GM23338 (cell line): ENCODE data around the gene COPZ2. TPM values are rescaled to one million over a fixed set of nuclear protein-coding genes. Genes with fewer than 3 reads are reported as not detected.

Experiments
- ATAC-seq: fragments of 200-7000 bp; cut with Tn5 transposase; 3 replicates; pipeline ENCODE4 v1.9.1; 2020
- DNase-seq: peaks from one replicate; pipeline ENCODE4 v3.0.0-alpha.2; 2015; ENCODE audit warnings: low spot score
- H2AFZ ChIP-seq: fragments of 200-600 bp; sonication (generic); 2 replicates; pipeline ENCODE4 v1.8.0; 2016; ENCODE audit warnings: antibody characterized with exemption, mild to moderate bottlenecking, moderate library complexity
- H3F3A ChIP-seq: fragments of 200-600 bp; sonication (generic); replicated peaks from 2 replicates; pipeline ENCODE4 v1.8.0; 2017; ENCODE audit warnings: antibody characterized with exemption, mixed run types, low read depth
- H3K27ac ChIP-seq: fragments of 200-600 bp; sonication (generic); 2 replicates; pipeline ENCODE4 v1.6.1; 2016; ENCODE audit warnings: low read depth
- H3K27me3 ChIP-seq: fragments of 200-600 bp; sonication (generic); 2 replicates; pipeline ENCODE4 v1.8.0; 2016; ENCODE audit warnings: mild to moderate bottlenecking, mixed run types, moderate library complexity; ENCODE audit not compliant: insufficient read depth
- H3K36me3 ChIP-seq: fragments of 200-600 bp; sonication (generic); 2 replicates; pipeline ENCODE4 v1.8.0; 2016; ENCODE audit warnings: mild to moderate bottlenecking; ENCODE audit not compliant: insufficient read depth
- H3K4me1 ChIP-seq: fragments of 200-600 bp; sonication (generic); 2 replicates; pipeline ENCODE4 v1.8.0; 2016; ENCODE audit warnings: mild to moderate bottlenecking, moderate library complexity; ENCODE audit not compliant: insufficient read depth
- H3K4me2 ChIP-seq: fragments of 200-600 bp; sonication (generic); 2 replicates; pipeline ENCODE4 v1.7.1; 2017; ENCODE audit warnings: mixed run types
- H3K4me3 ChIP-seq: fragments of 200-600 bp; sonication (generic); 2 replicates; pipeline ENCODE4 v1.6.1; 2016; ENCODE audit warnings: mixed run types
- H3K79me2 ChIP-seq: fragments of 200-600 bp; sonication (generic); replicated peaks from 2 replicates; pipeline ENCODE4 v1.8.0; 2017; ENCODE audit warnings: mild to moderate bottlenecking; ENCODE audit not compliant: insufficient read depth
- H3K9me2 ChIP-seq: fragments of 200-600 bp; sonication (generic); 2 replicates; pipeline ENCODE4 v1.8.0; 2017; ENCODE audit not compliant: insufficient read depth
- H4K20me1 ChIP-seq: fragments of 200-600 bp; sonication (generic); replicated peaks from 2 replicates; pipeline ENCODE4 v1.8.0; 2017; ENCODE audit warnings: mild to moderate bottlenecking; ENCODE audit not compliant: insufficient read depth
- H3K27ac Mint-ChIP-seq: 2 replicates; pipeline ENCODE4 v1.8.0; 2020; ENCODE audit warnings: inconsistent platforms, mild to moderate bottlenecking, moderate library complexity, mixed read lengths
- H3K27me3 Mint-ChIP-seq: 3 replicates; pipeline ENCODE4 v1.8.0; 2022; ENCODE audit warnings: low read depth, mild to moderate bottlenecking, moderate library complexity, mixed read lengths, inconsistent platforms; ENCODE audit not compliant: insufficient read depth, poor library complexity
- H3K36me3 Mint-ChIP-seq: 3 replicates; pipeline ENCODE4 v1.8.0; 2021; ENCODE audit warnings: low read depth, mild to moderate bottlenecking, inconsistent platforms, moderate library complexity, mixed read lengths
- H3K4me1 Mint-ChIP-seq: 3 replicates; pipeline ENCODE4 v1.8.0; 2020; ENCODE audit warnings: mild to moderate bottlenecking, inconsistent platforms, mixed read lengths
- H3K4me3 Mint-ChIP-seq: 3 replicates; pipeline ENCODE4 v1.8.0; 2021; ENCODE audit warnings: moderate library complexity, mild to moderate bottlenecking, inconsistent platforms, mixed read lengths
- H3K9me3 Mint-ChIP-seq: 3 replicates; pipeline ENCODE4 v1.8.0; 2020; ENCODE audit warnings: moderate library complexity, mild to moderate bottlenecking, inconsistent platforms, mixed read lengths
- EZH2 ChIP-seq: fragments of 200-600 bp; sonication (generic); IDR thresholded peaks from one replicate; pipeline ENCODE4 v1.8.0; 2017; ENCODE audit warnings: antibody characterized with exemption, mild to moderate bottlenecking, low read depth; ENCODE audit not compliant: unreplicated experiment
- EZH2phosphoT487 ChIP-seq: fragments of 200-600 bp; sonication (generic); IDR thresholded peaks from one replicate; pipeline ENCODE4 v1.8.1; 2018; ENCODE audit warnings: antibody characterized with exemption; ENCODE audit not compliant: unreplicated experiment
- polyA plus RNA-seq: library from polyadenylated mRNA; unstranded; fragments of >200 nt; fragmentation: Nextera tagmentation; extraction: Ambion mirVana; gene quantifications from 2 replicates; pipeline ENCODE4 v1.2.1, GENCODE V29; 2016
- total RNA-seq: library from RNA; depleted of rRNA; stranded (reverse); fragments of >200 nt; shearing (Covaris generic); gene quantifications from 2 replicates; pipeline ENCODE4 v1.2.3, GENCODE V29; 2014
- TF ChIP-seq, protein P1 (sequence below): fragments of 250-450 bp; sonication (Bioruptor Pico); IDR thresholded peaks from 2 replicates; pipeline ENCODE4 v1.5.0; 2020; ENCODE audit warnings: mild to moderate bottlenecking, moderate library complexity

COPZ2 gene
- total and polyA plus RNA-seq, 2 experiments from 2014 or later, result not detected

DNA sequence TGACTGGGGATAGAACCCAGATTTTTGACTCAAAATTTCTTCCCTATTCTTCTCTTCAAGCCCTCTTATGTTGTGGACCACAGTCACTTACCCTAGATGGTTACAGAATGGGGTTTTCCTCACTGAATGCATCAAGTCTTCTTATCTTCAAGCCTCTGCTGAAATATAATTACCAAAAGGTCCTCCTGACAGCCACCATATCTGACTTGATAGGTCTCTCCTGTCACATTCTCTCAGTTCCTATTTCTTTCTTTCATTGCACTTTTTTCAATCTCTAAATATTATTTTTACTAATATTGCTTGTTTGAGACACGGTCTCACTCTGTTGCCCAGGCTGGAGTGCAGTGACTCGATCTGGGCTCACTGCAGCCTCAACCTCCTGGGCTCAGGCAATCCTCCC, 1.1 kb upstream of the COPZ2 start:
- peak overlapping the region; percentile 40; the same call in 1 of the 3 replicates for H3K4me3 Mint-ChIP-seq
- H3K27me3 ChIP-seq, result peaks cover 36% of the 10 kb centered on the region
- no peak overlapping the region for H3K27ac ChIP-seq
- H3K4me3 ChIP-seq, result no peak overlapping the region
- peaks cover 12% of the 10 kb centered on the region; the same call in 1 of the 2 replicates for H3F3A ChIP-seq
- H3K36me3 Mint-ChIP-seq, result no peaks in the 10 kb centered on the region; the same call in 2 of the 3 replicates
- no peak for DNase-seq
- no peak overlapping the region for H3K27ac Mint-ChIP-seq
- no peaks in the 10 kb centered on the region for H3K9me3 Mint-ChIP-seq
- peaks cover 28% of the 10 kb centered on the region for H3K27me3 Mint-ChIP-seq
- H3K4me1 ChIP-seq, result peaks cover 6% of the 10 kb centered on the region; the same call in 1 of the 2 replicates
- no peak overlapping the region; the same call in 1 of the 2 replicates for H2AFZ ChIP-seq
- H3K36me3 ChIP-seq, result no peaks in the 10 kb centered on the region
- H4K20me1 ChIP-seq, result no peaks in the 10 kb centered on the region; the same call in 1 of the 2 replicates
- ATAC-seq, result no peak
- no peaks in the 10 kb centered on the region for H3K9me2 ChIP-seq
- no peaks in the 10 kb centered on the region for H3K79me2 ChIP-seq
- peaks cover 8% of the 10 kb centered on the region; the same call in 2 of the 3 replicates for H3K4me1 Mint-ChIP-seq
- TF ChIP-seq, protein P1, sequence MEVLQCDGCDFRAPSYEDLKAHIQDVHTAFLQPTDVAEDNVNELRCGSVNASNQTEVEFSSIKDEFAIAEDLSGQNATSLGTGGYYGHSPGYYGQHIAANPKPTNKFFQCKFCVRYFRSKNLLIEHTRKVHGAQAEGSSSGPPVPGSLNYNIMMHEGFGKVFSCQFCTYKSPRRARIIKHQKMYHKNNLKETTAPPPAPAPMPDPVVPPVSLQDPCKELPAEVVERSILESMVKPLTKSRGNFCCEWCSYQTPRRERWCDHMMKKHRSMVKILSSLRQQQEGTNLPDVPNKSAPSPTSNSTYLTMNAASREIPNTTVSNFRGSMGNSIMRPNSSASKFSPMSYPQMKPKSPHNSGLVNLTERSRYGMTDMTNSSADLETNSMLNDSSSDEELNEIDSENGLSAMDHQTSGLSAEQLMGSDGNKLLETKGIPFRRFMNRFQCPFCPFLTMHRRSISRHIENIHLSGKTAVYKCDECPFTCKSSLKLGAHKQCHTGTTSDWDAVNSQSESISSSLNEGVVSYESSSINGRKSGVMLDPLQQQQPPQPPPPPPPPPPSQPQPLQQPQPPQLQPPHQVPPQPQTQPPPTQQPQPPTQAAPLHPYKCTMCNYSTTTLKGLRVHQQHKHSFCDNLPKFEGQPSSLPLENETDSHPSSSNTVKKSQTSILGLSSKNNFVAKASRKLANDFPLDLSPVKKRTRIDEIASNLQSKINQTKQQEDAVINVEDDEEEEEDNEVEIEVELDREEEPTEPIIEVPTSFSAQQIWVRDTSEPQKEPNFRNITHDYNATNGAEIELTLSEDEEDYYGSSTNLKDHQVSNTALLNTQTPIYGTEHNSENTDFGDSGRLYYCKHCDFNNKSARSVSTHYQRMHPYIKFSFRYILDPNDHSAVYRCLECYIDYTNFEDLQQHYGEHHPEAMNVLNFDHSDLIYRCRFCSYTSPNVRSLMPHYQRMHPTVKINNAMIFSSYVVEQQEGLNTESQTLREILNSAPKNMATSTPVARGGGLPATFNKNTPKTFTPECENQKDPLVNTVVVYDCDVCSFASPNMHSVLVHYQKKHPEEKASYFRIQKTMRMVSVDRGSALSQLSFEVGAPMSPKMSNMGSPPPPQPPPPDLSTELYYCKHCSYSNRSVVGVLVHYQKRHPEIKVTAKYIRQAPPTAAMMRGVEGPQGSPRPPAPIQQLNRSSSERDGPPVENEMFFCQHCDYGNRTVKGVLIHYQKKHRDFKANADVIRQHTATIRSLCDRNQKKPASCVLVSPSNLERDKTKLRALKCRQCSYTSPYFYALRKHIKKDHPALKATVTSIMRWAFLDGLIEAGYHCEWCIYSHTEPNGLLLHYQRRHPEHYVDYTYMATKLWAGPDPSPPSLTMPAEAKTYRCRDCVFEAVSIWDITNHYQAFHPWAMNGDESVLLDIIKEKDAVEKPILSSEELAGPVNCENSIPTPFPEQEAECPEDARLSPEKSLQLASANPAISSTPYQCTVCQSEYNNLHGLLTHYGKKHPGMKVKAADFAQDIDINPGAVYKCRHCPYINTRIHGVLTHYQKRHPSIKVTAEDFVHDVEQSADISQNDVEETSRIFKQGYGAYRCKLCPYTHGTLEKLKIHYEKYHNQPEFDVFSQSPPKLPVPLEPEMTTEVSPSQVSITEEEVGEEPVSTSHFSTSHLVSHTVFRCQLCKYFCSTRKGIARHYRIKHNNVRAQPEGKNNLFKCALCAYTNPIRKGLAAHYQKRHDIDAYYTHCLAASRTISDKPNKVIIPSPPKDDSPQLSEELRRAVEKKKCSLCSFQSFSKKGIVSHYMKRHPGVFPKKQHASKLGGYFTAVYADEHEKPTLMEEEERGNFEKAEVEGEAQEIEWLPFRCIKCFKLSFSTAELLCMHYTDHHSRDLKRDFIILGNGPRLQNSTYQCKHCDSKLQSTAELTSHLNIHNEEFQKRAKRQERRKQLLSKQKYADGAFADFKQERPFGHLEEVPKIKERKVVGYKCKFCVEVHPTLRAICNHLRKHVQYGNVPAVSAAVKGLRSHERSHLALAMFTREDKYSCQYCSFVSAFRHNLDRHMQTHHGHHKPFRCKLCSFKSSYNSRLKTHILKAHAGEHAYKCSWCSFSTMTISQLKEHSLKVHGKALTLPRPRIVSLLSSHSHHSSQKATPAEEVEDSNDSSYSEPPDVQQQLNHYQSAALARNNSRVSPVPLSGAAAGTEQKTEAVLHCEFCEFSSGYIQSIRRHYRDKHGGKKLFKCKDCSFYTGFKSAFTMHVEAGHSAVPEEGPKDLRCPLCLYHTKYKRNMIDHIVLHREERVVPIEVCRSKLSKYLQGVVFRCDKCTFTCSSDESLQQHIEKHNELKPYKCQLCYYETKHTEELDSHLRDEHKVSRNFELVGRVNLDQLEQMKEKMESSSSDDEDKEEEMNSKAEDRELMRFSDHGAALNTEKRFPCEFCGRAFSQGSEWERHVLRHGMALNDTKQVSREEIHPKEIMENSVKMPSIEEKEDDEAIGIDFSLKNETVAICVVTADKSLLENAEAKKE, result no peak
- no peak overlapping the region for H3K4me2 ChIP-seq

DNA sequence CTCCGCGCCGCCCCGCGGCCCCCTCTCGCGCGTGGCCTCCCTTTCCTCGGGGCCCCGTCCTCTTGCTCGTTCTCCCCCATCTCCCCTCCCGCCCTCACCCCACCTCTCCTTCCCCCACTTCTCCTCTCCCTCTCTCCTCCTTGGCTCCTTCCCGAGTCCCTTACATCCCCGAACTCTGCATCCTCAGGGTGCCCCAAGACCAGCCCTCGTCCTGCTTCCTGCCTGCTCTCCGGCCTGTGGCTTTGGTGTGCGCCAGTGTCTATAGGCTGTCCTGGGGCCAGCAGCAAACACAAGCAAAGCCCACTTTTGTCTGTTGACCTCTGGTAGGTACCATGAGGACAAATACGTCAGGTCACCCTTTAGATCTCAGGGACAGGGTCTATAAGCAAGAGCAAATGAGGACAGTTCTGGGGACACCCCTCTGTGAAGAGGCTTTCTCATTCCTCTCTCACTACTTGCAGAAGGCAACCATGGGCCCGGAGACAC, 284 bp upstream of the COPZ2 start:
- Histone ChIP-seq H3K4me2 (peak overlapping the region; percentile 83), H3K4me3 (peak overlapping the region; percentile 58)
- peak overlapping the region; percentile 78 for H3K4me3 Mint-ChIP-seq

More for the DNA sequence above, 284 bp upstream of the COPZ2 start:
- Histone ChIP-seq H3K27ac (no peak overlapping the region), H3K4me1 (peaks cover 6% of the 10 kb centered on the region; the same call in 1 of the 2 replicates), H4K20me1 (no peaks in the 10 kb centered on the region; the same call in 1 of the 2 replicates), H3K27me3 (peaks cover 36% of the 10 kb centered on the region), H3K36me3 (no peaks in the 10 kb centered on the region), H2AFZ (peak overlapping the region; percentile 99), H3K79me2 (no peaks in the 10 kb centered on the region), H3F3A (peaks cover 12% of the 10 kb centered on the region; the same call in 1 of the 2 replicates), H3K9me2 (no peaks in the 10 kb centered on the region)
- Mint-ChIP-seq H3K27me3 (peaks cover 28% of the 10 kb centered on the region), H3K4me1 (peaks cover 8% of the 10 kb centered on the region; the same call in 2 of the 3 replicates), H3K9me3 (no peaks in the 10 kb centered on the region), H3K27ac (no peak overlapping the region), H3K36me3 (no peaks in the 10 kb centered on the region; the same call in 2 of the 3 replicates)
- ATAC-seq (peak; percentile 54), DNase-seq (peak; percentile 63)
- no peak for TF ChIP-seq EZH2phosphoT487
- peak; percentile 48 for TF ChIP-seq EZH2
